K562 (cell line): ENCODE data around the gene MTX3.

Experiments
- EZH2 ChIP-seq: IDR thresholded peaks from 2 replicates; pipeline ENCODE4 v1.6.1; 2012; ENCODE audit warnings: low read depth, mild to moderate bottlenecking, inconsistent platforms, low read length, borderline replicate concordance
- GATAD2A ChIP-seq: fragments of 450-650 bp; IDR thresholded peaks from 2 replicates; pipeline ENCODE4 v1.6.1; 2017
- NELFE ChIP-seq: IDR thresholded peaks from 2 replicates; pipeline ENCODE4 v1.6.1; 2011; ENCODE audit warnings: mild to moderate bottlenecking; ENCODE audit not compliant: insufficient read depth, insufficient read length
- PYGO2 ChIP-seq: fragments of 450-650 bp; IDR thresholded peaks from 2 replicates; pipeline ENCODE4 v1.6.1; 2016; ENCODE audit warnings: mild to moderate bottlenecking, missing genetic modification characterization, moderate library complexity, missing compliant biosample characterization
- RBM22 ChIP-seq: fragments of 200-400 bp; formaldehyde crosslinking; IDR thresholded peaks from 2 replicates; pipeline ENCODE4 v1.6.1; 2018; ENCODE audit warnings: low read length, low read depth; ENCODE audit not compliant: poor library complexity, severe bottlenecking
- TRIM28 ChIP-seq: fragments of 450-650 bp; IDR thresholded peaks from 2 replicates; pipeline ENCODE4 v1.6.1; 2017
- YY1 ChIP-seq, 3 experiments: IDR thresholded peaks; 2 replicates each; pipeline ENCODE4 v1.6.1; 2011; ENCODE audit warnings: low read length in 2 of 3, mild to moderate bottlenecking in 2 of 3, moderate library complexity in 2 of 3, borderline replicate concordance in 1 of 3, control low read depth in 1 of 3, low read depth in 1 of 3; ENCODE audit not compliant: insufficient read depth in 3 of 3, insufficient replicate concordance in 2 of 3, control insufficient read depth in 1 of 3, insufficient read length in 1 of 3; ENCODE audit errors: extremely low read depth in 1 of 3
- TF ChIP-seq, protein P1 (sequence below), 2 experiments: fragments of 450-650 bp in 1 of 2; sonication (generic) in 1 of 2; formaldehyde crosslinking in 1 of 2; IDR thresholded peaks; 2 replicates each; pipeline versions ENCODE4 v1.7.1 to v1.9.0; 2016 to 2022; ENCODE audit warnings: inconsistent platforms in 1 of 2, mild to moderate bottlenecking in 1 of 2, missing genetic modification reagents in 1 of 2

DNA sequence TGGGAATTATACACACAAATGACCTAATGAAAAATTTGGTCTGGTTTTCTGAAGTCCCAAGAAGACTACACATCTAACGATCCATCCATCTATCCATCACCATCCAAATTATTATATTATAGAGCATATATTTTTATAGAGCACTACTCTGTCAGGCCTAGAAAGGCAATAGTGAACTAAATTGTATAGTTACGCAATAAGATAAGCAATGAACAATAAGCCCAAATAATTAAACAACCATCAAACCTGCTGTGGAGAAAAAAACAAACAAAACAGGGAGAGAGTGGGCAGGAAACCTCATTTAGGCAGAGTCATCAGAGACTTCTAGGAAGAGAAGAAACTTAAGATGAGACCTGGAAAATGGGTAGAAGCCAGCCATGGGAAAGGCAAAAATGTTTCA lies 59.7 kb downstream of the MTX3 start:
- no peak for TF ChIP-seq TRIM28
- TF ChIP-seq EZH2: no peak
- TF ChIP-seq, protein P1, sequence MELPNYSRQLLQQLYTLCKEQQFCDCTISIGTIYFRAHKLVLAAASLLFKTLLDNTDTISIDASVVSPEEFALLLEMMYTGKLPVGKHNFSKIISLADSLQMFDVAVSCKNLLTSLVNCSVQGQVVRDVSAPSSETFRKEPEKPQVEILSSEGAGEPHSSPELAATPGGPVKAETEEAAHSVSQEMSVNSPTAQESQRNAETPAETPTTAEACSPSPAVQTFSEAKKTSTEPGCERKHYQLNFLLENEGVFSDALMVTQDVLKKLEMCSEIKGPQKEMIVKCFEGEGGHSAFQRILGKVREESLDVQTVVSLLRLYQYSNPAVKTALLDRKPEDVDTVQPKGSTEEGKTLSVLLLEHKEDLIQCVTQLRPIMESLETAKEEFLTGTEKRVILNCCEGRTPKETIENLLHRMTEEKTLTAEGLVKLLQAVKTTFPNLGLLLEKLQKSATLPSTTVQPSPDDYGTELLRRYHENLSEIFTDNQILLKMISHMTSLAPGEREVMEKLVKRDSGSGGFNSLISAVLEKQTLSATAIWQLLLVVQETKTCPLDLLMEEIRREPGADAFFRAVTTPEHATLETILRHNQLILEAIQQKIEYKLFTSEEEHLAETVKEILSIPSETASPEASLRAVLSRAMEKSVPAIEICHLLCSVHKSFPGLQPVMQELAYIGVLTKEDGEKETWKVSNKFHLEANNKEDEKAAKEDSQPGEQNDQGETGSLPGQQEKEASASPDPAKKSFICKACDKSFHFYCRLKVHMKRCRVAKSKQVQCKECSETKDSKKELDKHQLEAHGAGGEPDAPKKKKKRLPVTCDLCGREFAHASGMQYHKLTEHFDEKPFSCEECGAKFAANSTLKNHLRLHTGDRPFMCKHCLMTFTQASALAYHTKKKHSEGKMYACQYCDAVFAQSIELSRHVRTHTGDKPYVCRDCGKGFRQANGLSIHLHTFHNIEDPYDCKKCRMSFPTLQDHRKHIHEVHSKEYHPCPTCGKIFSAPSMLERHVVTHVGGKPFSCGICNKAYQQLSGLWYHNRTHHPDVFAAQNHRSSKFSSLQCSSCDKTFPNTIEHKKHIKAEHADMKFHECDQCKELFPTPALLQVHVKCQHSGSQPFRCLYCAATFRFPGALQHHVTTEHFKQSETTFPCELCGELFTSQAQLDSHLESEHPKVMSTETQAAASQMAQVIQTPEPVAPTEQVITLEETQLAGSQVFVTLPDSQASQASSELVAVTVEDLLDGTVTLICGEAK (IDR thresholded peaks at IDR 0.05): no peak
- TF ChIP-seq, protein P1 (CRISPR knock-in tag; IDR thresholded peaks at IDR 0.05): no peak
- TF ChIP-seq GATAD2A: no peak
- TF ChIP-seq RBM22: no peak
- no peak for TF ChIP-seq YY1 (IDR thresholded peaks at IDR 0.05; ENCODE audit: borderline replicate concordance in 1 of 3, control insufficient read depth in 1 of 3, extremely low read depth in 1 of 3, insufficient read depth in 3 of 3, insufficient read length in 1 of 3, insufficient replicate concordance in 2 of 3, low read depth in 1 of 3, low read length in 2 of 3)
- TF ChIP-seq NELFE: no peak
- TF ChIP-seq PYGO2 (tag): no peak
